ENCODE data around the gene NYNRIN. TPM values are rescaled to one million over a fixed set of nuclear protein-coding genes. Genes with fewer than 3 reads are reported as not detected.

The NYNRIN gene
- total RNA-seq, 1 donor from 2014 or later: 12.6 TPM

- peak; percentile 60 for DNase-seq
Measured at GRCh38 chr14:24392325-24393091, 6.3 kb upstream of the NYNRIN start.

DNA sequence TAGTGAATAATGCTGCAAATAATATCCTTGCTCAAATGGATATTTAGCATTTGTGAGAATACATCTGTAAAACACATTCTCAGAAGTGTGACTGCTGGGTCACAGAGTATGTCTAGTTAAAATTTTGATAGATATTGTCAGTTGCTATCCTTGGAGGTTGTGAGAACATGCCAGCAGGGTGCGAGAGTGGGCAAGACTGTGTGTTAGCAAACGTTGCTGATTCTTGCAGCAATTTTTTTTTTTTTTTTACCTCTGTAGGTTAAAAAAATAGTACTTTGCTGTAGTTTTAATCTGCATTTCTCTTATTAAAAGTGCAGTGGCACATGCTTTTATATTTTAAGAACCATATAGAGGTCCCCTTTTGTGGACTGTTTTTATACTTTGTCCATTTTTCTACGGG lies 4.5 kb upstream of the NYNRIN start:
- DNase-seq: no peak

DNA sequence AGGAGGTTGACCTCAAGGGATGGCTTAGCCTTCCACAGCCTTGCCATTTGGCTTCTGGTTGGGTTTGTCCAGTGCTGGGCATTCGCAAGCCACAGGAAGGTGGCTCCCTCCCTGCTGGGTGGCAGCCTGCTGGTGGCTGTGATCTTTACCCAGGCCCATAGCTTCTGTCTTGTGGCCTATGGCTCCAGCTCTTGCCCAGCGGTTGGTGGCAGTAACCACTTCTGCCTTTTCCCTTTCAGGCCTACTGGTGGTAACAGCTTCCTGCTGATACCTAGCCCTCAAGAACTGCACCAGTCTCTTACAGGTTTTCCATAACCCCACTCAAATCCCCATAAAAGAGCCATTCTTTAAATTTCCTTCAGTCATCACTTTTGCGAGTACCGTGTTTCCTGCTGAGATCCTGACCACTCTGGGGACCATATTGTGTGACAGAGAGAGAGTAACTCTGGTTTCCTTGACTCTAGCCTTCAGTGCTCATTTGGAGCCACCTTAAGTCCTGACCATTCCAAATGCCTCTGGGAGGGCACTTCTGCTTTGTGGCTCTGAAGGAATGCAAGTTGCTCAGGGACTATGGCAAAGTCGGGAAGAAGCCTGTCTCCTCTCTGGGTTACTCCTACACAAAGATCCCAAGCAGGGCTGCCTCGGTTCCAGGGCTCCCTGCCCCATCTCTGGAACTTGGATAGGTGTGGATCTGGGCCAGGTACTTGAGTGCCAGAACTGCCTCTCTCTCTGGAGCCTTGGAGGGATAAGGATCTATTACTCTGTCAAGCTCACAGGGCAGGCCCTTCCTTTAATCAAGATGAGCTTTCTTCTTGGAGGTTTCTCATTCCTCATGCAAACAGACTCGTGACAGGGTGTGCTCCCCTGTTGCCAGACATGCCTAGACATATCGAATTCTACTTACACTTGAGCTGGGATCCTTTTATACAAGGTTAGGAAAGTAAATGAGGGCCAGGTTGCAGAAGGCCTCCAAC lies 2.9 kb upstream of the NYNRIN start:
- DNase-seq: no peak

GRCh38 chr14:24397639-24398292 lies 1.0 kb upstream of the NYNRIN start:
- no peak for DNase-seq

- no peak for DNase-seq
Measured at GRCh38 chr14:24398293-24398652, 530 bp upstream of the NYNRIN start.

DNA sequence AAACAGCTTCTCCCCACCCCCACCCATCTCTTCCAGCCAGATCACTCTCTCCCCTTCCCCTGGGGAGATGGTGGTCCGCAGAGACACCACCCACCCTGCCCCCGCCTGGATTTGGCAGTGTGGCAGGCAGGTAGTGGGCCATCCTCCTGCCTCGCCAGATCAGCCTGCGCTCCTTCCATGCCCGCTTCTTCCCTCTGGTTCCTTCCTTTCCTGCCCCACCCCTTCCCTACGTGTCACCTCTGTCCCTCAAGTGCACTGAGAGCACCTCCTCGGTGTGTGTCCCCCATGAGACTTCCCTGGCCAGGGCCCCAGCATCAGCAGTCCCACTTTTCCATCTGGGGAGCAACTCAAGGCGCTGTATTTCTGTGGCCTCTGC lies 632 bp downstream of the NYNRIN start:
- DNase-seq: no peak

- DNase-seq: no peak
Measured at GRCh38 chr14:24399999-24400718, 1.4 kb downstream of the NYNRIN start.

- no peak for DNase-seq
Measured at GRCh38 chr14:24401810-24402702, 3.3 kb downstream of the NYNRIN start.

- peak; percentile 26 for DNase-seq
Measured at GRCh38 chr14:24403294-24403998, 4.6 kb downstream of the NYNRIN start.

DNA sequence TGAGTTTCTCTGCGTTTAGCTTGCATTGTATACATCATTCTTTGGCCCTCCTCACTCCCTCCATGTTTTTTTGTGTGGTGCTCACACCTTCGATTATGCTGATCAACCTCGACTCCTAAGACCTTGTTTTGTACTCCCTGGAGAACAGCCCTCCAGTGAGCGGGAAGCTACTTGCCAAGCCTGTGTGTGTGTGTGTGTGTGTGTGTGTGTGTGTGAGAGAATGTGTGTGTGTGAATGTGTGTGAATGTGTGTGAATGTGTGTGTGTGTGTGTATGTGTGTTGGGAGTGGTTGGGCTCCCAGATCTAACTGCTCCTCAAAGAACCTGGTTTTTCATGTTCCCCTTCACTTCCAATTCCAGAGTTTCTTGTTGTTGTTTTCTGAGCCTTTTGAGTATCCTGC lies 6.0 kb downstream of the NYNRIN start:
- DNase-seq: no peak

GRCh38 chr14:24406416-24406815 lies 7.6 kb downstream of the NYNRIN start:
- no peak for DNase-seq

DNA sequence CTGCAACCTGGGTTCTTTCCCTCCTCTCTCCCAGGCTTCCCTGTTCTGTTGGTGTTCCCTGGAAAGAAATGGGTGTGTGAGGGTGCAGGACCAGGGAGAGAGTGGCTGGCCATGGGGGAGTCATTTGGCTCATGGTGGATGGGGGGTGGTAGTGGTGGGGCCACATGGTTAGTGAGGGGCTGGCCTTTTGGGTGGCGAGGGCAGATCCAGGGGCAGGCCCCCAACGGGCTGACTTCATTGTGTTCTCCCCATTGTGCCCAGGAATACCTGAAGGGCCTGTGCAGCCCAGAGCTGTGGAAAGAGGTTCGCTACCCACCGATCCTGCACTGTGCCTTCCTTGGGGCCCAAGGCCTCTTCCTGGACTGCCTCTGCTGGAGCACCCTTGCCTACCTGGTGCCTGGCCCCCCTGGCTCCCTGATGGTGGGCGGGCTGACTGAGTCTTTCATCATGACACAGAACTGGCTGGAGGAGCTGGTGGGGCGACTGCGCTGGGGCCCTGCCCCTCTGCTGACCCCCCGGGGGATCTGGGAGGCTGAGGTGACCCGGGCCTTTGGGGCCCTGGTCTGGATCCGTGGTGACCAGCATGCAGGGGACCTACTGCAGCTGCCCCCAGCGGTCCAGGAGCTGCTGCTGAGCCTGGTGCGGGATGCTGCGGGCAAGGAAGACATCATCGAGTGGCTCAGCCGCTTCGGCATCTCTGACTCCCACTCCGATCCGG lies 9.0 kb downstream of the NYNRIN start:
- no peak for DNase-seq

- DNase-seq: no peak
Measured at GRCh38 chr14:24408764-24409163, 10.0 kb downstream of the NYNRIN start.

DNA sequence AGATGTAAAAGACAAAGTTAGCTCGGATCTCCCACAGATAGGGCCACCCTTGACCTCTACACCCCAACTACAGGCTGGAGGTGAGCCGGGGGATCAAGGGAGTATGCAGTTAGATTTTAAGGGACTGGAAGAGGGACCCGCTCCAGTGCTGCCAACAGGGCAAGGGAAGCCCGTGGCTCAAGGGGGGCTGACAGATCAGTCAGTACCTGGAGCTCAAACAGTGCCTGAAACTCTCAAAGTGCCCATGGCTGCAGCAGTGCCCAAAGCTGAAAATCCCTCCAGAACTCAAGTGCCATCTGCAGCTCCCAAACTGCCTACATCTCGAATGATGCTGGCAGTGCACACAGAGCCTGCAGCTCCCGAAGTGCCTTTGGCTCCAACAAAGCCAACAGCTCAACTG lies 10.4 kb downstream of the NYNRIN start:
- no peak for DNase-seq

GRCh38 chr14:24409956-24410355 lies 11.2 kb downstream of the NYNRIN start:
- DNase-seq: no peak

- DNase-seq: peak; percentile 84
Measured at GRCh38 chr14:24411443-24412389, 12.9 kb downstream of the NYNRIN start.

- no peak for DNase-seq
Measured at GRCh38 chr14:24414077-24414476, 15.3 kb downstream of the NYNRIN start.

DNA sequence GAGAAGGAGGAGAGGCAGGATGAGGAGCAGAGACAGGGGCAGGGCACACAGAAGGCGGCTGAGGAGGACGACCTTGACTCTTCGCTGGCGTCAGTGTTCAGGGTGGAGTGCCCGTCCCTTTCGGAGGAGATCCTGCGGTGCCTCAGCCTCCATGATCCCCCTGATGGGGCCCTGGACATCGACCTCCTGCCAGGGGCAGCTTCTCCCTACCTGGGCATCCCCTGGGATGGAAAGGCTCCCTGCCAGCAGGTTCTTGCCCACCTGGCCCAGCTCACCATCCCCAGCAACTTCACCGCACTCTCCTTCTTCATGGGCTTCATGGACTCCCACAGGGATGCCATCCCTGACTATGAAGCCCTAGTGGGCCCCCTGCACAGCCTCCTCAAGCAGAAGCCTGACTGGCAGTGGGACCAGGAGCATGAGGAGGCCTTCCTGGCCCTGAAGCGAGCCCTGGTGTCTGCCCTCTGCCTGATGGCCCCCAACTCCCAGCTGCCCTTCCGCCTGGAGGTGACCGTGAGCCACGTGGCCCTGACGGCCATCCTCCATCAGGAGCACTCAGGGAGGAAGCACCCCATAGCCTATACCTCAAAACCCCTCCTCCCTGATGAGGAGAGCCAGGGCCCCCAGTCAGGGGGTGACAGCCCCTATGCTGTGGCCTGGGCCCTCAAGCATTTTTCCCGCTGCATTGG lies 16.1 kb downstream of the NYNRIN start:
- DNase-seq: no peak
